PFSK-1 (cell line): ENCODE data around the gene NLRC3.

Experiments used
- FOXP2 ChIP-seq: optimal IDR thresholded peaks from 2 replicates; pipeline ENCODE3; 2011; ENCODE audit warnings: borderline replicate concordance, control low read depth, inconsistent platforms; ENCODE audit not compliant: insufficient read depth; ENCODE audit errors: extremely low read length, extremely low read depth
- POLR2AphosphoS5 ChIP-seq: IDR thresholded peaks from 2 replicates; pipeline ENCODE4 v1.6.1; 2012; ENCODE audit warnings: low read depth, mild to moderate bottlenecking, control low read depth, low read length, moderate library complexity
- SIN3A ChIP-seq: IDR thresholded peaks from 2 replicates; pipeline ENCODE4 v1.6.1; 2012; ENCODE audit warnings: mild to moderate bottlenecking, low read length, moderate library complexity, borderline replicate concordance; ENCODE audit not compliant: insufficient read depth
- TAF1 ChIP-seq: IDR thresholded peaks from 2 replicates; pipeline ENCODE4 v1.6.1; 2012; ENCODE audit warnings: low read length, control low read depth, borderline replicate concordance; ENCODE audit not compliant: insufficient read depth
- TF ChIP-seq, protein P1 (sequence below), 2 experiments: IDR thresholded peaks; 2 replicates each; pipeline versions ENCODE4 v1.6.1 to v1.8.0; 2011 to 2012; ENCODE audit warnings: low read depth in 2 of 2, low read length in 2 of 2, control low read depth in 1 of 2, inconsistent platforms in 1 of 2, mild to moderate bottlenecking in 1 of 2, moderate library complexity in 1 of 2; ENCODE audit not compliant: insufficient read depth in 1 of 2

NLRC3 gene

GRCh38 chr16:3618769-3619141 is 41.6 kb upstream of the NLRC3 start:
- TF ChIP-seq FOXP2 (no peak), TAF1 (no peak), SIN3A (no peak), POLR2AphosphoS5 (no peak)
- TF ChIP-seq, protein P1, sequence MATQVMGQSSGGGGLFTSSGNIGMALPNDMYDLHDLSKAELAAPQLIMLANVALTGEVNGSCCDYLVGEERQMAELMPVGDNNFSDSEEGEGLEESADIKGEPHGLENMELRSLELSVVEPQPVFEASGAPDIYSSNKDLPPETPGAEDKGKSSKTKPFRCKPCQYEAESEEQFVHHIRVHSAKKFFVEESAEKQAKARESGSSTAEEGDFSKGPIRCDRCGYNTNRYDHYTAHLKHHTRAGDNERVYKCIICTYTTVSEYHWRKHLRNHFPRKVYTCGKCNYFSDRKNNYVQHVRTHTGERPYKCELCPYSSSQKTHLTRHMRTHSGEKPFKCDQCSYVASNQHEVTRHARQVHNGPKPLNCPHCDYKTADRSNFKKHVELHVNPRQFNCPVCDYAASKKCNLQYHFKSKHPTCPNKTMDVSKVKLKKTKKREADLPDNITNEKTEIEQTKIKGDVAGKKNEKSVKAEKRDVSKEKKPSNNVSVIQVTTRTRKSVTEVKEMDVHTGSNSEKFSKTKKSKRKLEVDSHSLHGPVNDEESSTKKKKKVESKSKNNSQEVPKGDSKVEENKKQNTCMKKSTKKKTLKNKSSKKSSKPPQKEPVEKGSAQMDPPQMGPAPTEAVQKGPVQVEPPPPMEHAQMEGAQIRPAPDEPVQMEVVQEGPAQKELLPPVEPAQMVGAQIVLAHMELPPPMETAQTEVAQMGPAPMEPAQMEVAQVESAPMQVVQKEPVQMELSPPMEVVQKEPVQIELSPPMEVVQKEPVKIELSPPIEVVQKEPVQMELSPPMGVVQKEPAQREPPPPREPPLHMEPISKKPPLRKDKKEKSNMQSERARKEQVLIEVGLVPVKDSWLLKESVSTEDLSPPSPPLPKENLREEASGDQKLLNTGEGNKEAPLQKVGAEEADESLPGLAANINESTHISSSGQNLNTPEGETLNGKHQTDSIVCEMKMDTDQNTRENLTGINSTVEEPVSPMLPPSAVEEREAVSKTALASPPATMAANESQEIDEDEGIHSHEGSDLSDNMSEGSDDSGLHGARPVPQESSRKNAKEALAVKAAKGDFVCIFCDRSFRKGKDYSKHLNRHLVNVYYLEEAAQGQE (IDR thresholded peaks at IDR 0.05; ENCODE audit: insufficient read depth in 1 of 2, low read depth in 2 of 2, low read length in 2 of 2): no peak

- TF ChIP-seq, protein P1 (IDR thresholded peaks at IDR 0.05; ENCODE audit: insufficient read depth in 1 of 2, low read depth in 2 of 2, low read length in 2 of 2): no peak
- no peak for TF ChIP-seq POLR2AphosphoS5
- no peak for TF ChIP-seq FOXP2
- no peak for TF ChIP-seq SIN3A
Observed at GRCh38 chr16:3612510-3613466, 35.6 kb upstream of the NLRC3 start.

DNA sequence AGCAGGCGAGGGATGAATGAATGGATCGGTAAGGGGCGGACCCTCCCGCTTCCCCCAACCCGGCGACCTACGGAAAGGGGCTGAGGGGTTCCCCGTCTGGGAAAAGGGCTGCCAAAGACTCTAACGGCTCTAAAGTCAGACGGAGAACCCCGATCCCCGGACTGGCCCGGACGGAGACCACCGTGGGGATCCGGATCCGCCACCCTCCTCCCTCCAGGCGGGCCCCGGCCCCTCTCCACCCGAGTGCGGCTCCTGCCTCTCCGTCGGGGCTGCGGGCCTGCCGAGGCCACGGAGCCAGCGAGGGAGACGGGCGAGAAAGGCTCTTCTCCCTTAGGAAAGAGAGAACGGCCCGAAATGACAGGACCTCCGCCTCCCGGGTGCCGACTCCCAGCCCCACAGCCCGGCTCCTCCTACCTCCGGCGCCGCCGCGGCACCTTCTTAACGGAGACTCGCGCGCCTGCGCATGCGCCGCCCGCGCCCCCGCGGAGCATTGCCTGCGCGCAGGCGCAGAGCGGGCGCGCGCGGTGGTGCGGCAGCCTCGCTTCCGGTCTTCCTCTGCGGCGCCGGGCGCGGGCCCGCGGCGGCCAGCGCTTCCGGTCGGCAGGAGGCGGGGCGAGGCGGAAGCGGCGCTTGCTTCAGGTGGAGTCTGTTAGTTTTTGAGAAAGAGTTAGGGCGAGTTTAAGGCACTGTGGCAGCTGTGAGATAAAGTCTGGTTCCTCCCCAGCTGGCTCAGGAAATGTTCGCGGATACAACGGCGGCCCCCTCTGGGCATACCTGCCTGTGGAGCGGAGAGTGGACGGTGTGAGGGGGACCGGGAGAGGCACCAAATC is 34.2 kb upstream of the NLRC3 start, which contains the start of gene SLX4:
SLX4 (minus strand) TSS at position 461 of the 830 bp plus-strand sequence. CDS start 2,642 bp downstream, outside the sequence.
- TF ChIP-seq FOXP2 (peak; percentile 9), TAF1 (peak; percentile 73; the same call in 1 of the 2 replicates), SIN3A (peak; percentile 22; the same call in 1 of the 2 replicates), POLR2AphosphoS5 (peak; percentile 73; the same call in 1 of the 2 replicates)
- TF ChIP-seq, protein P1 (IDR thresholded peaks at IDR 0.05; ENCODE audit: insufficient read depth in 1 of 2, low read depth in 2 of 2, low read length in 2 of 2): no peak

DNA sequence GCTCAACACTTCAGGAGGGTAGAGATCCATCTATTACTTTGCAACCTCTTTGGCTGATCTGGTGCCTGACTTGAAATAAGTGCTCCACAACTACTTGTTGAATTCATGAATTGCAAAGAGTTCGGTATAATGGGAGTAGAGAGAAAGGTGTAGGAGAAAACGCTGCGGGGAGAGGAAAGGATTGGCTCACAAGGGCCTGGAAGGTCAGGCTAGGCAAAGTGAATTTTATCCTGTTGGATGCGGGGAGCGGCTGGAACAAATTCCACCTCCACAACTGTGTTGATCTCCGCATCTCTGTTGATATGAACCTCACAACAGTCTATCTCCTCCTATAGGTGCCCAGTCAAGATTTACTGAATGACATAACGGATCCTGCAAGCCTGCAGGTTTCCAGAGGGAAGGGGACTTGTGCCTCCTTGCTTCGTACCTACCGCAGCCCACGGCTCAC is 33.5 kb upstream of the NLRC3 start:
- TF ChIP-seq TAF1: no peak
- no peak for TF ChIP-seq FOXP2
- TF ChIP-seq POLR2AphosphoS5: no peak
- no peak for TF ChIP-seq SIN3A
- TF ChIP-seq, protein P1 (IDR thresholded peaks at IDR 0.05; ENCODE audit: insufficient read depth in 1 of 2, low read depth in 2 of 2, low read length in 2 of 2): no peak
